Stimulated activated naive CD4-positive, alpha-beta T cell treated with Interleukin-2 at 50 U/mL for 16 hours (primary cell): ENCODE data around the gene PPP4R1.

Experiments
- DNase-seq: peaks from one replicate; lab custom pipeline; 2025; lab: John Stamatoyannopoulos, UW

The PPP4R1 gene

DNA sequence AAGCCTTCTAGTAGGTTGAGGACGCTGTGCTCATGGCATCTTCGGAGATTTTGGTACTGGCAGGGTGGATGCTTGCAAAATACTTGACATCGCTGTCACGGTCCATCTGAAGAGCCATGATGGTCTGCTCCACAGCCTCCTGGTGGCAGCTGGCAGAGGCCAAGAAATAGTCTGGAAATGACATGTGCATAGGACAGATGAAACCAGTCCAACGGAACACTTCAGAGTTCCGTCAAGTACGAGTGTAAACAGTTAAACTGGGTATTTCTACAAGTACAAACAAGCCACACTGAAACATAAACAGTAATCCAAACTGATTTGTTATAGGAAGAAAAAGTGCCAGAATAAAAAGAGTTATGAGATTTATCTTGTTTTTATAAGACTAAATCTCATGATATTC is 66.6 kb downstream of the PPP4R1 start:
- DNase-seq = no peak

GRCh38 chr18:9546468-9546867 is 67.9 kb downstream of the PPP4R1 start:
- DNase-seq = no peak

DNA sequence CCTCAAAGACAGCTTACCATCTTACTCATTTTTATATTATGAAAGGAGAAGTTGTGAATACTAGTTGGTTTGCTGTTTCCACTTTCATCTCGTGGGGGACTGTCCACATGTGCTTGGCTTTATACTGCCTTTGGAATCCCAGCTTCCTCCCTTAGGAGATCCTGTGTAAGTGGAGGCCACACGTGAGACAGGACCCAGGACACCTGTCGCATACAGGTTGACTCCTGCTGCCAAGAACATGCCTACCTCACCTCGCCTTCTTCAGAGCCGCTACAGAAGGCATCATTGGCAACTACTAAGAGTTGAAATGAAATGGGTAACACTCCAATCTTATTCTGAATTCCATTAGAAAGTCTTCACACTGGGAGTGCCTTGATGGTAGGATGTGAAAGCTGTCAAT is 69.3 kb downstream of the PPP4R1 start:
- DNase-seq = no peak

GRCh38 chr18:9542924-9543323 is 71.4 kb downstream of the PPP4R1 start:
- no peak for DNase-seq

- DNase-seq = no peak
Observed at GRCh38 chr18:9539938-9540337, 74.4 kb downstream of the PPP4R1 start.

DNA sequence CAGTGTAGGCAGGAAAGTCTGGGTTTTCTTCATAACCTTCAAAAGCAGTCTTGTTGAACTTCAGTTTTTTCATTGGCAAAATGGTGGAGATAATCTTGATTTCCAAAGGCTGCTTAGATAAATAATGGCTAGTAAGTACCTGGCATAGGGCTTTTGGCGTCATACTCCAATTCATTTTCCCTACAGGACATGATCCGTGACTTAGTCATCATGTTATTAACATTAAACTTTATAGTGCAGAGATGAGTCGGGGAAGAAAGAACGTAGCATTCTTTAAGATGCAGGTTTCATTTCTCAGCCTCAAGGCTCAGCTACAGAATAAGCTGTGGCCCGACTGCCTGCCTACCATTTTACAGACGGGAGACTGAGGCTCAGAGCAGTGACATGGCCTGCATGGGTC is 75.1 kb downstream of the PPP4R1 start:
- no peak for DNase-seq

DNA sequence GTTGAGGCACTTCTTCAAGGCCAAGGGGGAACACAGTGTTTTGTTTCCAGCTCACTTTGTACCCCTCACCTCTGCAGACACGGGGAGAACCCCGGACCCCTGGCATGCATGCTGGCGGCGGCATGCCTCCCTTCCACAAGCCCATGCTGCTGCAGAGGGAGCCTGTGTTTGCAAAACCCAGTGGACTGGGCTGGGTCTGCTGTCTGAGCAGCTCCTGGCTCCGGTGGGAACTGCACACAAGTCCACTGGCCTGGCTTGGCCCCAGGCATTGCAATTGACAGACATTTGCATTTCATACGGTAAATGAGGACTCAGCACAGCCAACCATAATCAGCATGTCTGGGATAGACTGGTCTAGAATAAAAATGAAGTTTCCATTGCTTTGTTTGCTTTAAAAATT is 76.7 kb downstream of the PPP4R1 start:
- DNase-seq = no peak

DNA sequence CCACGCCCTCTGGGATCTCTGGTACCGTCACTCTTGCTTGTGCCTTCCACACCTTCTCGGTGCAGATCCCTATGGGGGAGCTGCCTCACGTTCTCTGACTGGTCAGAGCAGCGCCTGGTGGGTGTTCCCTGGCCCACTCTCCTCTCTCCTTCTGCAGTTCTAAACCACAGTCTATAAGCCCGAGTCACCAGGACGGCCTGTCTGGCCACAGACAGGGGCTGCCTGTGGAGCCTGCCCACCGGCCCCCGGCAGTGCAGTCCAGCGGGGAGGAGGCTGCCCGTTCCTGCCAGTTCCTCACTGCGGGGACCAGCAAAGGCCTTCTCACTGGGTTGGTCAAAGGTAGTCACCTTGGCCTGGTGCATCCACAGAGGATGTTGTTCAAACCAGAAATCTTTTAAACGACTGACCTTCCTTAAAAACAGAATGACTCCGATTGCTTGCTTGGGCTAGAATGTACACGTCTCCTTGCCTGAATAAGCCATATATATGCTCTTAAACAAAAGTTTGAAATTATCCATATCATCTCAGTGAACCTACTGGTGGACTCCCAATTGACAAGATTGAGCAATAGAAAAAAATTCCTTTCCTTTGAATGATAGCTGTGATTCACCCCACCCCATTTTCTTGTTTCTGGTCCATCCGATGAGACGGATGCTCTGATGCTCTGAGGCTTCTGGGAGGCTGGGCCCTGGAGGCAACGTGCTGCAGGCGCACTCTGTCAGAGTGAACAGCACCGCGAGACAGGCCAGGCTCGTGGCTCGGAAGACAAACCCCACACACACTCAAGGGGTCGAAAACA is 77.8 kb downstream of the PPP4R1 start:
- DNase-seq = no peak

DNA sequence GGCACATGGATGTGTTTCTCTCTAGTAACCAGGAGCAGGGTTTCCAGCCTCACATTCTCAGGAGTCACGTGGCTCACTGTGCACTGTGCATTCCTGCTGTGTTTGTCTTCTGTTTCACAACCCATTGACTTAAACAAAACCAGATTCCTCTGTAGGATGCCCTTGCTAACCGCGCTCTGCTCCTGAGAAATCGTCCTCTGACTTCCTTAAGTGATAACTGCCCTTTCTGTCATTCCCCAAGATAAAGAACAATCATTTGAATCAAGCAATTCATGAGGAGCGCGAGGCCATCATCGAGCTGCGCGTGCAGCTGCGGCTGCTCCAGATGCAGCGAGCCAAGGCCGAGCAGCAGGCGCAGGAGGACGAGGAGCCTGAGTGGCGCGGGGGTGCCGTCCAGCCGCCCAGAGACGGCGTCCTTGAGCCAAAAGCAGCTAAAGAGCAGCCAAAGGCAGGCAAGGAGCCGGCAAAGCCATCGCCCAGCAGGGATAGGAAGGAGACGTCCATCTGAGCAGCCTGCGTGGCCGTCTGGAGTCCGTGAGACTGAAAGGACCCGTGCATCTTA is 78.8 kb downstream of the PPP4R1 start:
- no peak for DNase-seq

GRCh38 chr18:9534844-9535243 is 79.5 kb downstream of the PPP4R1 start:
- no peak for DNase-seq

DNA sequence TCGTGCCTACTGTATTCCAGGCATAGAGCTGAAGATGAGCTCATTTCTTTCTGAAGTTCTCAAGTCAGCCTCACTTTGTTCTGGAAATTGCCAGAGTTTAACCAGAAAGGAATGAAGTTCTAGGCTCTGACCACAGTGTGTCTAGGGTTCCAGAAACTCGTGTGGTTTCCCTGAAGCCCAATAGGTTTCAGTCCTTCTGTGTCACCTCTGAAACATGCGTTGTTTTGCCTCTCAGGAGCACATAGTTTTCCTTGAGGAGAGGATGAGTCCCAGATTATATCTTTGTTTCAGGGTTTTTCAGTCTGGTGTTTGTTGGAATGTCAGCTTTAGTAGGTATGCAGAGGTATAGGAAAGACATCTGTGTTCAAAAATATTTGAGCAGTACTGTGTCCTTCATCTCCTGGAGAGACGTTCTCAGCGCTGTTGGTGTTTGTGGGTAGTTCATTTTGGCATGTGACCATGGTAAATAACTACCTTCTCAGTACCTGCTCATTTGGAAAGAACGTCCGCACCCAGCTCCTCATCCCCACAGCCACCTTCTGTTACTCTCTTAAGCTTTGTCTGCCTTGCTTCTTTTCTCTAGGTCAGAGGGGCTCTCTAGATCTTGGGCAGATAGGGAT is 82.5 kb downstream of the PPP4R1 start:
- no peak for DNase-seq

- no peak for DNase-seq
Observed at GRCh38 chr18:9530226-9531009, 83.9 kb downstream of the PPP4R1 start.

DNA sequence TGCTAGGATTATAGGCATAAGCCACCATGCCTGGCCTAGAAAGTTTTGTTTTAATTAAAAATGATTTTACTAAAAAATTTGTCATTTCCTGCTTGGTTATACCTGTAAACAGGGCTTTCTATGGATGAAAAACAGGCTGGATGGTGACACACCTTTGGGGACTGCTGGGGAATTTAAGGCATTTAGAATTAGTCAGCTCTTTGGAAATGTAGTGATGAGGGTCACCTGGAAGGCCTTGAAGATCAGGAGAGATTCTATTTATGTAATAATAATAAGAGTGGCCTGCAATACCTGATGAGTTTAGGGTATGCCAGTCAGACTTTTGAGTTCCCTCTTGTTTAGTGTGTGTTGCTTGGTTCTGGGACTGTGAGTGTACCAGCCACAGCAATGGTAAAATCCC is 87.9 kb downstream of the PPP4R1 start:
- DNase-seq = no peak

DNA sequence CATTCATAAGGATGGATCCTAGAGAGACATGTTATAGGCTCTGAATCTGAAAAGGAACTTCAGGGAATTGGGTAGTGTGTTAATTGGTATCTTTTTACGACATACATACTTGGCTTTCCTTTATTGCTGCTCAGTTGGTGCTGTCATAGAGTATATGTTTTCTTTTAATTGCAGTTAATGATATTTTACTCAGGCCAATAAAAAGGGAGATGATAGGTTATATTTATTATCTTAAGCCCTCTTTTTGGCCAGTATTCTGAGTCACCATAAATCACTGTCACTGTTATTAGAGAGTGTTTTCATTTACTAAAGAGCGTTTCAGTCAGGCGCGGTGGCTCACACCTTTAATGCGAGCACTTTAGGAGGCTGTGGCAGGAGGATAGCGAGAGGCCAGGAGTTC is 91.4 kb downstream of the PPP4R1 start:
- no peak for DNase-seq

DNA sequence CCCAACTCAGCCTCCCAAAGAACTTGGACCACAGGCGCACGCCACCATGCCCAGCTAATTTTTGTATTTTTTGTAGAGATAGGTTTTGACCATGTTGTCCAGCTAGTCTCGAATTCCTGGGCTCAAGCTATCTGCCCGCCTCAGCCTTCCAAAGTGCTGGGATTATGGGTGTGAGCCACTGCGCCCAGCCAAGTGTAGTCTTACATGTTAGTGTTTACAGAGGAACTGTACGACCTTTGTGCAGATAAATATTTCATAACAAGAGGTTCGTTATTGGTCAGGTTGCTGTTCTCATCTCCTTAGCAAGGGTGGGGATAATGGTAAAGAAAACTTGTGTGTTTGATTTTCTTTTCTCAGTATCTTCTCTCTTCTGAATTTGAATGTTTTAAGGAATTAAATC is 92.6 kb downstream of the PPP4R1 start:
- no peak for DNase-seq

DNA sequence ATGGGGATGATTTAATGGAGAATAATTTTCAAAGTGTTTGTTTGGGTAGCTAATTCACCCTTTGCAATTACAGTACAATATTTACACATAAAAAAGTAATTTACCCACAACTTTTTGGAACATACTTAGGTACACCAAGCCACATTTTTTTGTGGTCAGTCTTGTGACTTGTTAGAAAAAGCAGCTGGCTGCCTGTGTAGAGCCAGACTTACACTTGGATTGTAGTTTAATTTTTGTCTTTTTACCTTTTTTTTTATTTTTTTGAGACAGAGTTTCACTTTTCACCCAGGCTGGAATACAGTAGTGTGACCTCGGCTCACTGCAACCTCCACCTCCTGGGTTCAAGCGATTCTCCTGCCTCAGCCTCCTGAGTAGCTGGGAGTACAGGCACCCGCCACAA is 93.7 kb downstream of the PPP4R1 start:
- DNase-seq = no peak

DNA sequence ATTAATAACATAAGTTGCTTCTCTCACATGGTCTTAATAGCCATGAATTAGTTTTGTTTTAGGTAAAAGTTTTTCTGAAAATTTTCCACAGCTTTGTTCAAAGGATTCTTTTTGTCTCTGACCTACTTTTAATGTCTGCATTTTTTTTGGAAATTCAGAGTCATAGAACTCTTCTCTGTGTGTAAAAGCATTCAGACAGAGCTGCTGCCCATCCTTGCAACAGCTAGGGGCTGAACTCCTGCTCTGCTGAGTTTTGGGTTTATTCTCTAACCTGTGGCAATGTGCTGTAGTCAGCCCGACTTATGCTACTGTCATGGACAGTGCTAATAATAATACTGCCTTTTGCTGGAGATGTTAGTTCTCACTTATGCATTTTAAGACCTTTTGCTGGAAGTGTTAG is 95.0 kb downstream of the PPP4R1 start:
- no peak for DNase-seq

GRCh38 chr18:9517869-9518268 is 96.5 kb downstream of the PPP4R1 start:
- DNase-seq = no peak

DNA sequence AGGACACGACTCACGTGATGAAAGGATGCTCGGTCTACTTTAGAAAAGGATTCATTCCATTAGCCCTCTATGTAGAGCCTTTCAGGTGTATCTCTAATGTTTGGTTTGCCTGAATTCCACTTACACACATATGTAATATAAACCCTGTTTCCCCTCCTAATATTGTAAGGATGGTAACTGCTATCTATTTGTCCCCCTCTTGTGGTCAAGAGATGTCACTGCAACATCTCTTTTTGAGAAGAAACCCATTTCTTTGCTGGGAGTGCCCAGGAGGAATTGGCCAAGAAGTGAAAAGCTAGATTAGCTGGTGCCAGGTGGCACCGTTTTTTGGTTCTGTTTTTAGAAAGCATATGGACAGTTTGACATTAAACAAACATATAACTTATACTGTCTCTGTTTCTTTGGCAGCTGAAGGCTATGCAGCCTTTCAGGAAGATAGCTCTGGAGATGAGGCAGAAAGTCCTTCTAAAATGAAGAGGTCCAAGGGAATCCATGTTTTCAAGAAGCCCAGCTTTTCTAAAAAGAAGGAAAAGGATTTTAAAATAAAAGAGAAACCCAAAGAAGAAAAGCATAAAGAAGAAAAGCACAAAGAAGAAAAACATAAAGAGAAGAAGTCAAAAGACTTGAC is 97.8 kb downstream of the PPP4R1 start:
- DNase-seq = no peak

GRCh38 chr18:9513971-9514512 is 100.3 kb downstream of the PPP4R1 start:
- DNase-seq = no peak

DNA sequence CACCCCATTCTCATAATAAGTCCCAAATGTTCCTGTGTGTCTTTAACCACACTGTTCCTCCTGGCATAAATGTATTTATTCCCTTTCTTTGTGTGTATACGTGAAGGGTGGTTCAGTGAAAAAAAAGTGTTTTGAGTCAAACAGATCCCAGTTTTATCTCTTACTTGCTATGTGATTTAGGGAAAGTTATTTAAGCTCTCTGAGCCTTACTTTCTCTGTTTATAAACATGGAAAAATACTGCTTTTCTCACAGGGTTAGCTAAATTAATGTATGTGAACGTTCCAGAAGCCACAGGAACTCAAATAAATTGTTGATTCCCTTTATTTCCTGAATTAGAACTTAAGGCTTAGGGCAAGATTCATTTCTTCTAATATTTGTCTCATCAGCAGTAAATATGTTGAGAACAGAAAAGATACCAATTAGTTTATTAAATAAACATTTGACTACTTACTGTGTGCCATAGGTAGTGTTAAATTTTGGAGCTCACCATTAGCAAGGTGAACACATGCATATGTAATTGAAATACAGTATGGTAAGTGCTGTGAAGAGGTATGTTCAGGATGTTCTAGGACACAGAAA is 105.8 kb downstream of the PPP4R1 start:
- DNase-seq = no peak
